SK-N-SH treated with all-trans-retinoic acid at 6 μM for 48 hours (cell line): Measurements from ENCODE around the gene THAP5.

Source experiments
- ATAC-seq: fragments of 200-7000 bp; cut with Tn5 transposase; 3 replicates; pipeline ENCODE4 v1.9.1; 2020; ENCODE audit warnings: mild to moderate bottlenecking, moderate library complexity
- ARNTL ChIP-seq: fragments of 450-650 bp; formaldehyde crosslinking; IDR thresholded peaks from 2 replicates; pipeline ENCODE4 v1.5.0; 2020; ENCODE audit warnings: low read depth, mild to moderate bottlenecking, moderate library complexity, borderline replicate concordance
- BACH2 ChIP-seq: fragments of 250-450 bp; sonication (Bioruptor Pico); IDR thresholded peaks from 2 replicates; pipeline ENCODE4 v1.9.0; 2021; ENCODE audit warnings: mild to moderate bottlenecking, borderline replicate concordance
- CSDC2 ChIP-seq: fragments of 250-450 bp; sonication (Bioruptor Pico); IDR thresholded peaks from 2 replicates; pipeline ENCODE4 v1.5.0; 2020; ENCODE audit warnings: mild to moderate bottlenecking, moderate library complexity
- ESRRG ChIP-seq: fragments of 250-450 bp; sonication (Bioruptor Pico); IDR thresholded peaks from 2 replicates; pipeline ENCODE4 v1.6.1; 2021; ENCODE audit warnings: mild to moderate bottlenecking
- GLIS3 ChIP-seq: fragments of 250-450 bp; sonication (Bioruptor Pico); IDR thresholded peaks from 2 replicates; pipeline ENCODE4 v1.5.0; 2020; ENCODE audit warnings: mild to moderate bottlenecking, moderate library complexity
- ISL1 ChIP-seq: fragments of 250-450 bp; sonication (Bioruptor Pico); IDR thresholded peaks from 2 replicates; pipeline ENCODE4 v2.1.2; 2022; ENCODE audit warnings: mild to moderate bottlenecking, moderate library complexity
- OSR1 ChIP-seq: fragments of 250-450 bp; sonication (Bioruptor Pico); IDR thresholded peaks from 2 replicates; pipeline ENCODE4 v1.8.0; 2022; ENCODE audit warnings: moderate library complexity, mild to moderate bottlenecking, inconsistent platforms
- PPARA ChIP-seq: fragments of 250-450 bp; sonication (Bioruptor Pico); IDR thresholded peaks from 2 replicates; pipeline ENCODE4 v1.5.0; 2020; ENCODE audit warnings: mild to moderate bottlenecking, borderline replicate concordance
- RARB ChIP-seq: fragments of 250-450 bp; sonication (Bioruptor Pico); IDR thresholded peaks from 2 replicates; pipeline ENCODE4 v1.8.0; 2021; ENCODE audit warnings: mild to moderate bottlenecking, moderate library complexity
- SNAI2 ChIP-seq: fragments of 250-450 bp; sonication (Bioruptor Pico); IDR thresholded peaks from 2 replicates; pipeline ENCODE4 v1.5.0; 2020; ENCODE audit warnings: mild to moderate bottlenecking, moderate library complexity
- TOX ChIP-seq: fragments of 250-450 bp; sonication (Bioruptor Pico); IDR thresholded peaks from 2 replicates; pipeline ENCODE4 v1.8.0; 2021; ENCODE audit warnings: mild to moderate bottlenecking, moderate library complexity, borderline replicate concordance
- ZC3H10 ChIP-seq: fragments of 250-450 bp; sonication (Bioruptor Pico); IDR thresholded peaks from 2 replicates; pipeline ENCODE4 v1.5.1; 2021; ENCODE audit warnings: mild to moderate bottlenecking, moderate library complexity
- ZFP3 ChIP-seq: fragments of 250-450 bp; sonication (Bioruptor Pico); IDR thresholded peaks from 2 replicates; pipeline ENCODE4 v1.5.0; 2020; ENCODE audit warnings: mild to moderate bottlenecking, moderate library complexity
- ZFP30 ChIP-seq: fragments of 450-650 bp; formaldehyde crosslinking; IDR thresholded peaks from 2 replicates; pipeline ENCODE4 v1.5.0; 2022; ENCODE audit warnings: mild to moderate bottlenecking, moderate library complexity
- ZNF565 ChIP-seq: fragments of 450-650 bp; formaldehyde crosslinking; conservative IDR thresholded peaks from 2 replicates; pipeline ENCODE4 v1.5.0; 2020; ENCODE audit warnings: low read depth, mild to moderate bottlenecking, moderate library complexity
- ZNF70 ChIP-seq: fragments of 450-650 bp; formaldehyde crosslinking; IDR thresholded peaks from 2 replicates; pipeline ENCODE4 v1.5.0; 2020; ENCODE audit warnings: mild to moderate bottlenecking, moderate library complexity
- ZNF8 ChIP-seq: fragments of 450-650 bp; formaldehyde crosslinking; IDR thresholded peaks from 2 replicates; pipeline ENCODE4 v1.5.0; 2020; ENCODE audit warnings: mild to moderate bottlenecking, moderate library complexity
- TF ChIP-seq, protein P1 (sequence below): fragments of 250-450 bp; sonication (Bioruptor Pico); IDR thresholded peaks from 2 replicates; pipeline ENCODE4 v1.5.0; 2020; ENCODE audit warnings: mild to moderate bottlenecking, moderate library complexity
- TF ChIP-seq, protein P2 (sequence below): fragments of 250-450 bp; sonication (Bioruptor Pico); IDR thresholded peaks from 2 replicates; pipeline ENCODE4 v1.5.1; 2021; ENCODE audit warnings: mild to moderate bottlenecking, moderate library complexity
- TF ChIP-seq, protein P3 (sequence below): fragments of 250-450 bp; sonication (Bioruptor Pico); IDR thresholded peaks from 2 replicates; pipeline ENCODE4 v1.8.0; 2021; ENCODE audit warnings: low read depth, mild to moderate bottlenecking, moderate library complexity, borderline replicate concordance

THAP5 gene, protein sequence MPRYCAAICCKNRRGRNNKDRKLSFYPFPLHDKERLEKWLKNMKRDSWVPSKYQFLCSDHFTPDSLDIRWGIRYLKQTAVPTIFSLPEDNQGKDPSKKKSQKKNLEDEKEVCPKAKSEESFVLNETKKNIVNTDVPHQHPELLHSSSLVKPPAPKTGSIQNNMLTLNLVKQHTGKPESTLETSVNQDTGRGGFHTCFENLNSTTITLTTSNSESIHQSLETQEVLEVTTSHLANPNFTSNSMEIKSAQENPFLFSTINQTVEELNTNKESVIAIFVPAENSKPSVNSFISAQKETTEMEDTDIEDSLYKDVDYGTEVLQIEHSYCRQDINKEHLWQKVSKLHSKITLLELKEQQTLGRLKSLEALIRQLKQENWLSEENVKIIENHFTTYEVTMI

DNA sequence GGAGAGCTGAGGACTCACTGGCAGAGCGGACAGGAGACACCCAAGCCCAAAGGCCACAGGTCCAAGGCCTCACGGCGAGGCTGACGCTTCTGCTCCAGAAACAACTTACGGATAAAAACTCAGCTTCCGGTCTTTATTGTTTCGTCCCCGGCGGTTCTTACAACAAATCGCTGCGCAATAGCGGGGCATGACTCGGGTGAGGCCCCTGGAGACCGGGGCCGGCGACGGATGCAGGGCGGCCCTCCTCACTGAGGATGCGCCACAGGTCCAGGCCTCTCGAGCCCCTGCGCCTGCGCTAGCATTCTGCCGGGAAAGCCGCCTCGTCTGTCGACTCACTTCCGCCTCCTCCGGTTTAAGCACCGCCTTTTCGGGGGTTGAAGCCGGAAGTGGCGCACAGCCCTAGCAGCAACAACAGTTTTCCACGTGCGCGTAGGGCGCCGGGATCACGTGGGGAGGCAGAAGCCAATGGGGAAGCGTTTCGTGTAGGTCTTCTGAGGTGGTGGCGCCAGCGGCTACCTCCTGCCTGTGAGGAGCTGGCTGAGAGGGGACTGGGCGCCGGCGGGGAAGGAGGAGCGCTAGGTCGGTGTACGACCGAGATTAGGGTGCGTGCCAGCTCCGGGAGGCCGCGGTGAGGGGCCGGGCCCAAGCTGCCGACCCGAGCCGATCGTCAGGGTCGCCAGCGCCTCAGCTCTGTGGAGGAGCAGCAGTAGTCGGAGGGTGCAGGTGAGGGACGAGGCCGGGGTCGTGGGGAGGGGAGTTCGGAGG lies at the start of gene THAP5, which contains the start of gene DNAJB9:
THAP5 (minus strand) TSS at position 326 of the 765 bp plus-strand sequence; CDS start at position 189, 137 bp downstream.
DNAJB9 (plus strand) TSS at position 494 of the 765 bp plus-strand sequence. CDS start 1,853 bp downstream, outside the sequence.
- TF ChIP-seq ZFP3 (peak; percentile 83), ZNF8 (no peak), CSDC2 (CRISPR knock-in tag) (no peak)
- TF ChIP-seq, protein P1, sequence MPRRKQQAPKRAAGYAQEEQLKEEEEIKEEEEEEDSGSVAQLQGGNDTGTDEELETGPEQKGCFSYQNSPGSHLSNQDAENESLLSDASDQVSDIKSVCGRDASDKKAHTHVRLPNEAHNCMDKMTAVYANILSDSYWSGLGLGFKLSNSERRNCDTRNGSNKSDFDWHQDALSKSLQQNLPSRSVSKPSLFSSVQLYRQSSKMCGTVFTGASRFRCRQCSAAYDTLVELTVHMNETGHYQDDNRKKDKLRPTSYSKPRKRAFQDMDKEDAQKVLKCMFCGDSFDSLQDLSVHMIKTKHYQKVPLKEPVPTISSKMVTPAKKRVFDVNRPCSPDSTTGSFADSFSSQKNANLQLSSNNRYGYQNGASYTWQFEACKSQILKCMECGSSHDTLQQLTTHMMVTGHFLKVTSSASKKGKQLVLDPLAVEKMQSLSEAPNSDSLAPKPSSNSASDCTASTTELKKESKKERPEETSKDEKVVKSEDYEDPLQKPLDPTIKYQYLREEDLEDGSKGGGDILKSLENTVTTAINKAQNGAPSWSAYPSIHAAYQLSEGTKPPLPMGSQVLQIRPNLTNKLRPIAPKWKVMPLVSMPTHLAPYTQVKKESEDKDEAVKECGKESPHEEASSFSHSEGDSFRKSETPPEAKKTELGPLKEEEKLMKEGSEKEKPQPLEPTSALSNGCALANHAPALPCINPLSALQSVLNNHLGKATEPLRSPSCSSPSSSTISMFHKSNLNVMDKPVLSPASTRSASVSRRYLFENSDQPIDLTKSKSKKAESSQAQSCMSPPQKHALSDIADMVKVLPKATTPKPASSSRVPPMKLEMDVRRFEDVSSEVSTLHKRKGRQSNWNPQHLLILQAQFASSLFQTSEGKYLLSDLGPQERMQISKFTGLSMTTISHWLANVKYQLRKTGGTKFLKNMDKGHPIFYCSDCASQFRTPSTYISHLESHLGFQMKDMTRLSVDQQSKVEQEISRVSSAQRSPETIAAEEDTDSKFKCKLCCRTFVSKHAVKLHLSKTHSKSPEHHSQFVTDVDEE (CRISPR knock-in tag) = peak; percentile 40; the same call in 1 of the 2 replicates
- TF ChIP-seq, protein P2, sequence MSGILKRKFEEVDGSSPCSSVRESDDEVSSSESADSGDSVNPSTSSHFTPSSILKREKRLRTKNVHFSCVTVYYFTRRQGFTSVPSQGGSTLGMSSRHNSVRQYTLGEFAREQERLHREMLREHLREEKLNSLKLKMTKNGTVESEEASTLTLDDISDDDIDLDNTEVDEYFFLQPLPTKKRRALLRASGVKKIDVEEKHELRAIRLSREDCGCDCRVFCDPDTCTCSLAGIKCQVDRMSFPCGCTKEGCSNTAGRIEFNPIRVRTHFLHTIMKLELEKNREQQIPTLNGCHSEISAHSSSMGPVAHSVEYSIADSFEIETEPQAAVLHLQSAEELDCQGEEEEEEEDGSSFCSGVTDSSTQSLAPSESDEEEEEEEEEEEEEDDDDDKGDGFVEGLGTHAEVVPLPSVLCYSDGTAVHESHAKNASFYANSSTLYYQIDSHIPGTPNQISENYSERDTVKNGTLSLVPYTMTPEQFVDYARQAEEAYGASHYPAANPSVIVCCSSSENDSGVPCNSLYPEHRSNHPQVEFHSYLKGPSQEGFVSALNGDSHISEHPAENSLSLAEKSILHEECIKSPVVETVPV = no peak
- peak; percentile 97 for ATAC-seq

DNA sequence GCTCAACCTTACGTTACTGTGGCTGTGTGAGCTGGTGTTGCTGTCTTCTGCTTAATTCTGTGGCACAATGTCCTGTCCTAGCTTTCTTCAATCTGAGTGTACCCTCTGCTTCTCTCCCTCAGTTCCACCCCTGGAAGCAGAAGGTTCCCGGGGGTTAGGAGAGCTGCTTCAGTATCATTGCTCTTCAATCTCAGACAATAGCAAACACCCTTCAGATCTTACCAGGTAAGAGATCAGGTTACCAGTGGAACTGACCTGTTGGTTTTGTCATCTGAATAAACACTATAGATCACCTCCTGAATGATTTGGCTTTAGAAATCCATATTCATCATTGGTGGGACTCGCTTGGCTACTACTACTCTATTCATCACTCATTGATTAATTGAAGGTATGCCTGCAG lies 48.5 kb upstream of the THAP5 start:
- TF ChIP-seq CSDC2 (CRISPR knock-in tag) (no peak), ZNF70 (CRISPR knock-in tag) (no peak), ZC3H10 (no peak), GLIS3 (no peak), RARB (no peak), ZNF565 (CRISPR knock-in tag) (no peak), PPARA (CRISPR knock-in tag) (no peak), SNAI2 (CRISPR knock-in tag) (no peak)
- TF ChIP-seq, protein P3, sequence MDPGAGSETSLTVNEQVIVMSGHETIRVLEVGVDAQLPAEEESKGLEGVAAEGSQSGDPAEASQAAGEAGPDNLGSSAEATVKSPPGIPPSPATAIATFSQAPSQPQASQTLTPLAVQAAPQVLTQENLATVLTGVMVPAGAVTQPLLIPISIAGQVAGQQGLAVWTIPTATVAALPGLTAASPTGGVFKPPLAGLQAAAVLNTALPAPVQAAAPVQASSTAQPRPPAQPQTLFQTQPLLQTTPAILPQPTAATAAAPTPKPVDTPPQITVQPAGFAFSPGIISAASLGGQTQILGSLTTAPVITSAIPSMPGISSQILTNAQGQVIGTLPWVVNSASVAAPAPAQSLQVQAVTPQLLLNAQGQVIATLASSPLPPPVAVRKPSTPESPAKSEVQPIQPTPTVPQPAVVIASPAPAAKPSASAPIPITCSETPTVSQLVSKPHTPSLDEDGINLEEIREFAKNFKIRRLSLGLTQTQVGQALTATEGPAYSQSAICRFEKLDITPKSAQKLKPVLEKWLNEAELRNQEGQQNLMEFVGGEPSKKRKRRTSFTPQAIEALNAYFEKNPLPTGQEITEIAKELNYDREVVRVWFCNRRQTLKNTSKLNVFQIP = no peak
- TF ChIP-seq, protein P2 = no peak
- no peak for ATAC-seq

DNA sequence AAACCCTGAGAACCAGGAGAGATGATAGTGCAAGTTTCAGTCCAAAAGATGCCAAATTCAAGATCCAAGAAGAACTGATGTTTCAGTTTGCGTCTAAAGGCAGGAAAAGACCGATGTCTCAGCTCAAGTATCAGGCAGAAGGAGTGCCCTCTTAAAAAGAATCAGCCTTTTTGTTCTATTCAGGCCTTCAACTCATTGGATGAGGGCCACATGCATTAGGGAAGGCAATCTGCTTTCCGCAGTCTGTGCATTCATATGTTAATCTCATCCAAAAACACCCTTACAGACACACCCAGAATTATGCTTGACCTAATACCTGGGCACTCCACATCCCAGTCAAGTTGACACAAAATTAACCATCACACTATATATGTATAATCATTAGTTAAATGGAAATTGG lies 45.4 kb upstream of the THAP5 start:
- ATAC-seq = no peak
- no peak for TF ChIP-seq ZNF565 (CRISPR knock-in tag)
- no peak for TF ChIP-seq ZC3H10
- TF ChIP-seq ZNF8 = no peak
- TF ChIP-seq, protein P2 = no peak
- no peak for TF ChIP-seq OSR1 (CRISPR knock-in tag)
- TF ChIP-seq ESRRG (CRISPR knock-in tag) = no peak
- TF ChIP-seq BACH2 (CRISPR knock-in tag) = no peak
- no peak for TF ChIP-seq TOX (CRISPR knock-in tag)
- no peak for TF ChIP-seq PPARA (CRISPR knock-in tag)
- TF ChIP-seq ZFP30 = no peak
- no peak for TF ChIP-seq ZFP3
- TF ChIP-seq, protein P3 = no peak
- TF ChIP-seq ZNF70 (CRISPR knock-in tag) = no peak
- no peak for TF ChIP-seq RARB
- TF ChIP-seq GLIS3 = no peak
- TF ChIP-seq ARNTL (CRISPR knock-in tag) = no peak
- TF ChIP-seq, protein P1 (CRISPR knock-in tag) = no peak
- no peak for TF ChIP-seq ISL1 (CRISPR knock-in tag)
